Measurements from ENCODE around the gene MISP. TPM values are rescaled to one million over a fixed set of nuclear protein-coding genes. Genes with fewer than 3 reads are reported as not detected.

Gene MISP
- total RNA-seq, 1 donor from 2014 or later, result not detected

GRCh38 chr19:799076-799881 is 48.4 kb downstream of the MISP start:
- intact Hi-C loops (cut with DNase I), result loop anchor here (2.0 to 10.0 kb wide), 4 partner anchors 16 to 446 kb away; partner anchors contain the start of genes ATP5F1D, BSG, GPX4 and MIDN
- ATAC-seq (no peak), DNase-seq (ENCODE audit: missing footprints) (peak; percentile 51)

GRCh38 chr19:800360-801029 is 49.6 kb downstream of the MISP start:
- peak; percentile 18 for DNase-seq (ENCODE audit: missing footprints)
- no peak for ATAC-seq
- intact Hi-C loops (cut with DNase I), result loop anchor here (5.0 kb wide), 1 partner anchor 47 kb away; no protein-coding TSS in a partner anchor

- peak; percentile 92 for DNase-seq (ENCODE audit: missing footprints)
- peak; percentile 9 for ATAC-seq
- intact Hi-C loops (cut with DNase I), result loop anchor here (5.0 kb wide), 1 partner anchor 46 kb away; no protein-coding TSS in a partner anchor
Observed at GRCh38 chr19:801030-801860, 50.3 kb downstream of the MISP start.

GRCh38 chr19:801861-802497 is 51.1 kb downstream of the MISP start:
- intact Hi-C loops (cut with DNase I), result loop anchor here (5.0 kb wide), 1 partner anchor 45 kb away; no protein-coding TSS in a partner anchor
- ATAC-seq, result no peak

GRCh38 chr19:802498-803098 is 51.7 kb downstream of the MISP start:
- intact Hi-C loops (cut with DNase I), result loop anchor here (5.0 kb wide), 1 partner anchor 45 kb away; no protein-coding TSS in a partner anchor
- no peak for DNase-seq (ENCODE audit: missing footprints)
- no peak for ATAC-seq

More at GRCh38 chr19:801861-802497, 51.1 kb downstream of the MISP start:
- peak; percentile 70 for DNase-seq (ENCODE audit: missing footprints)

GRCh38 chr19:803099-803561 is 52.2 kb downstream of the MISP start:
- intact Hi-C loops (cut with DNase I), result loop anchor here (5.0 kb wide), 1 partner anchor 44 kb away; no protein-coding TSS in a partner anchor
- DNase-seq (ENCODE audit: missing footprints), result peak; percentile 13
- no peak for ATAC-seq

- intact Hi-C loops (cut with DNase I), result loop anchor here (5.0 kb wide), 1 partner anchor 43 kb away; no protein-coding TSS in a partner anchor
- DNase-seq (ENCODE audit: missing footprints) (peak; percentile 32), ATAC-seq (no peak)
Observed at GRCh38 chr19:803686-804418, 52.9 kb downstream of the MISP start.

- intact Hi-C loops (cut with DNase I), result loop anchor here (5.0 kb wide), 1 partner anchor 43 kb away; no protein-coding TSS in a partner anchor
- DNase-seq (ENCODE audit: missing footprints), result peak; percentile 62
- ATAC-seq, result no peak
Observed at GRCh38 chr19:804419-805165, 53.7 kb downstream of the MISP start.

- no peak for ATAC-seq
- peak; percentile 62 for DNase-seq (ENCODE audit: missing footprints)
- intact Hi-C loops (cut with DNase I), result no loop called here
Observed at GRCh38 chr19:805166-805551, 54.2 kb downstream of the MISP start.

GRCh38 chr19:805600-806550 is 55.0 kb downstream of the MISP start:
- intact Hi-C loops (cut with DNase I), result no loop called here
- ATAC-seq (no peak), DNase-seq (ENCODE audit: missing footprints) (peak; percentile 66)

GRCh38 chr19:806815-807421 is 56.0 kb downstream of the MISP start:
- ATAC-seq (no peak), DNase-seq (ENCODE audit: missing footprints) (no peak)
- intact Hi-C loops (cut with DNase I), result no loop called here

- ATAC-seq (no peak), DNase-seq (ENCODE audit: missing footprints) (no peak)
- intact Hi-C loops (cut with DNase I), result no loop called here
Observed at GRCh38 chr19:807627-808422, 56.9 kb downstream of the MISP start.

GRCh38 chr19:808423-808775 is 57.5 kb downstream of the MISP start:
- intact Hi-C loops (cut with DNase I), result no loop called here
- no peak for DNase-seq (ENCODE audit: missing footprints)

GRCh38 chr19:810077-810855 is 59.4 kb downstream of the MISP start:
- intact Hi-C loops (cut with DNase I), result no loop called here
- no peak for ATAC-seq
- peak; percentile 60 for DNase-seq (ENCODE audit: missing footprints)

More at GRCh38 chr19:808423-808775, 57.5 kb downstream of the MISP start:
- no peak for ATAC-seq
